Activated naive CD4-positive, alpha-beta T cell treated with anti-CD3 and anti-CD28 coated beads, Interleukin-2, amount 50 U/mL, for 72 hours (primary cell): Measurements from ENCODE around the gene USF3. TPM values are rescaled to one million over a fixed set of nuclear protein-coding genes. Genes with fewer than 3 reads are reported as not detected.

Source experiments
- ATAC-seq, 2 donors: fragments of 150-1000 bp; cut with Tn5 transposase; 2 replicates each; pipeline ENCODE4 v1.10.0; 2021; ENCODE audit warnings: mild to moderate bottlenecking in 2 of 2, moderate library complexity in 2 of 2
- DNase-seq, 2 donors: peaks; one replicate each; pipeline ENCODE4 v3.0.0; 2021 to 2022; ENCODE audit warnings: low spot score in 2 of 2
- H3K27ac Mint-ChIP-seq, 2 donors: one replicate each; pipeline ENCODE4 v1.8.0; 2022; ENCODE audit warnings: mild to moderate bottlenecking in 2 of 2, mixed read lengths in 2 of 2
- H3K36me3 Mint-ChIP-seq, 2 donors: one replicate each; pipeline ENCODE4 v1.8.0; 2022; ENCODE audit warnings: mixed read lengths in 2 of 2
- H3K9me3 Mint-ChIP-seq, 2 donors: one replicate each; pipeline ENCODE4 v1.8.0; 2022; ENCODE audit warnings: mixed read lengths in 2 of 2
- total RNA-seq, 2 donors: library from RNA; stranded (reverse); gene quantifications; one replicate each; pipeline ENCODE4 v1.2.3, GENCODE V29; 2022

USF3 gene
- total RNA-seq, 2 donors from 2014 or later, result 14.0 to 22.2 TPM

DNA sequence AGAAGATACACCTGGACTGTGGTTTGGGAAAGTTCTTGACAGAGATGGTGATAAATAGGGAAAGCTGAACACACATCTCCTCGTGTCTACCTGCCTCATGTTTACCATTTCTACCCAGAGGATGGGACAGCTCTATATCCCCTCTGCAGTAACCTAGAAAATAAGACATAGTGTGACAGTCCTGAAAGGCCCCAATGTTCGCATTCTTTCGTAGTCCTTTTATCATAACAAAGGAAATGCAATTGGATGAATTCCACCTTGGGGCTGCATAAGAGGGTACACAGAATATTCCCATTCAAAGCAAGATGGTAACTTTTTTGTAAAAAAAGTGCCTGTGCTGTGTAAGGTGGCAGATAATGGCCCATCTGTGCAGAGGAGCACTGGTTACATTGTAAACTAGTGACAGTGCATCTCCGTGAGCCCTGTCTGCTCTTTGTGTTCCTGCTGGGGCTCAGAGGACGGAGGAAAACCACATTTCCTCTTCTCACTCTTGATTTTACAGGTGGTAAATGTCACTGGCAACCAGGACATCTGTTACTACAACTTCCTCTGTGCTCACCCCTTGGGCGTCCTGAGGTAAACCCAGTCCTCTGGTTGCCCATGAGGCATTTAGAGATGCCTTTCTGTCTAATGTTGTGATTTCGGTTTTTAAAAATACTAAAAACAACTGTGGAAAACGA, 89.8 kb downstream of the USF3 start:
- ATAC-seq (peak; percentile 96 to 97), DNase-seq (peak; percentile 45 to 57)
- H3K9me3 Mint-ChIP-seq, result no peaks in the 10 kb centered on the region
- H3K27ac Mint-ChIP-seq, result peak overlapping the region; percentile 29 to 87
- peaks cover 7 to 14% of the 10 kb centered on the region in 2 donors for H3K36me3 Mint-ChIP-seq

DNA sequence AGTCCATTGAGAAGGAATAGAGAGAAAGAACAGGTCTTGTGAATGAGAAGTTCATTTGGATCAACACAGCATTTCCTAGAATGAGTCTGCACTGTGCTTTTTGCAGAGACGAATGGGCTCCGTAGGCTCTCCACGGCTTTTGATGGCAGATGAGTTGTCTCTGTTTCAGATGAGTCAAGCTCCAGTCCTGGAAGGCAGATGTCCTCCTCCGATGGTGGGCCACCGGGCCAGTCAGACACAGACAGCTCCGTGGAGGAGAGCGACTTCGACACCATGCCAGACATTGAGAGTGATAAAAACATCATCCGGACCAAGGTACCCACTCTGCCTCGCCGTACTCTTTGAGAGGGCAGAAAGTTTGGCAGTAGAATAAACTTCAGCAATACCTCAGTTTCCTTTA, 93.6 kb downstream of the USF3 start:
- no peak for DNase-seq
- peaks cover 0 to 7% of the 10 kb centered on the region in 2 donors for H3K36me3 Mint-ChIP-seq
- no peaks in the 10 kb centered on the region for H3K9me3 Mint-ChIP-seq
- H3K27ac Mint-ChIP-seq, result no peak overlapping the region
- no peak for ATAC-seq

DNA sequence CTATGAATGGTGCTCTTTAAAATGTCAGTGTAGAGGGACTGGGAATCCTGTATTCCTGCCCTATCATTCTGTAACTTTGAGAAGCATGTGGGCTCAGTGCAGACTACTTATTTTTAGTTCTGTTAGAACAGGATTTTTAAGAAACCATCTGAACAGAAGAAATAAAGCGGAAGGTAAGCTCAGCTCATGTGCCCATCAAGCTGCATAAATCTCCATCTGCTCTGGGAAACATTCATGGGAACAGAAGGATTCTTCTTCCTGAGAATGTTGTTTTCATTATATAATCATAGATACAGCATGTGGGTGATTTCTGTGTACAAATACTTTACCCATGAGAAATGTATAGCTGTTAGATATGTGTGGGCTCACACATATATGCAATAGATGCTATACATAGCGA, 94.2 kb downstream of the USF3 start:
- H3K9me3 Mint-ChIP-seq, result no peaks in the 10 kb centered on the region
- H3K36me3 Mint-ChIP-seq, result peaks cover 0 to 6% of the 10 kb centered on the region in 2 donors
- ATAC-seq (no peak), DNase-seq (no peak)
- H3K27ac Mint-ChIP-seq, result no peak overlapping the region

DNA sequence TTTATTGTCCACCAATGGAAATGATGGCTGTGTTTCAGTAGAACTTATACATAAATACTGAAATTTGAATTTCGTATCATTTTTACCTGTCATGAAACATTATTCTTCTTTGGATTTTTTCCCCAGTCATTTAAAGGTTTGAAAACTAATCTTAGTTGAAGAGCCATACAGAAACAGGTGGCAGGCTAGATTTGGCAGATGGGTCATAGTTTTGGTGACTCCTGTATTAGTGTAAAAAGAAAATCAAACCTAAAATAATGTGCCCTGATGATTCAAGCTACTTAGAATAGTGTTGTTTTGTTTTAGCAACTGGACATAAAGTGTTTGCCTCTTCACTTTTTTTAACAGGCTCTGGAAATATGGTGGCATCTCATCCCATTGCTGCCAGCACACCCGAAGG, 95.2 kb downstream of the USF3 start:
- DNase-seq, result no peak
- ATAC-seq, result no peak
- peaks cover 0 to 6% of the 10 kb centered on the region in 2 donors for H3K36me3 Mint-ChIP-seq
- no peak overlapping the region for H3K27ac Mint-ChIP-seq
- H3K9me3 Mint-ChIP-seq, result no peaks in the 10 kb centered on the region

DNA sequence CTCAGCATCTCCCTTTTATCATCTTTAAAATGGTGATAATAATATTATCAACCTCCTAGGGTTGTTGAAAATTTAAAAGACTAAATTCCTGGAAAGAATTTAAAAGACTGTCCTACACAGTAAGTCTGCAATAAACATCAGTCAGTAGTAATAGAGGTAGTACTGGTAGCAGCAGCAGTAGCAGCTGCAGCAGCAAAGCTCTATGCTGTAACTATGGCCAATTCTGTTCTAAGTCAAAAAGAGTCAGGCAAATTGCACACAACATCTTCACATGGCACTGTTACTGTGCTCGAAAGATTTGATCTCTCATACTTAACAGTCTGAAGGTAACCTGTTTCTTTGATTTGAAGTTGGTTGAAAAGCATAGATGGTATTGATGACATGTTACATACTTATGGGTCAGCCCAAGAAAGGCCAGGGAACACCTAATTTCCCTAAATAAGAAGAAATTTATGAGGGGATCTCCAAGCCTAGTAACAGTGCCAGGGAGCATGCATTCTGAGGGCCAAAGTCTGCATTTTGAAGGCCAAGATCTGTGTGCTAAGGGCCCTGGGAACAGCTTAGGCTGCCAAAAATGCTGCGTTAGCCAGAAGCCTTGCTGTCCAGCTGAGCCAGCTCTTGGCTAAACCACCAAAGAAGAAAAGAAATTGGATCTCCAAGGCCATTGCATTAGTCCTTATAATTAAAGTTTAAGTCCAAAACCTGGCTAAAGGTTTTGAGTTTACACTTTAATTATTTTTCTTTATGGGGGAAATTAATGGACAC, 95.8 kb downstream of the USF3 start:
- ATAC-seq (no peak), DNase-seq (no peak)
- Mint-ChIP-seq H3K9me3 (no peaks in the 10 kb centered on the region), H3K36me3 (peaks cover 0 to 6% of the 10 kb centered on the region in 2 donors), H3K27ac (no peak overlapping the region)

Other genes starting within 250 kb of the USF3 start
- gene SPICE1, start 181.5 kb downstream of the USF3 start, total RNA-seq, result 10 to 100 TPM; 23.3 to 40.6 TPM
- gene SIDT1, start 164.1 kb downstream of the USF3 start, total RNA-seq, result 10 to 100 TPM; 12.1 to 44.7 TPM
- 100 to 1,000 TPM; 101 to 109 TPM for gene NAA50, start 49.6 kb upstream of the USF3 start, total RNA-seq
- 10 to 100 TPM; 48.8 to 69.5 TPM for gene ATP6V1A, start 50.4 kb upstream of the USF3 start, total RNA-seq
- gene GRAMD1C, start 142.1 kb upstream of the USF3 start, total RNA-seq, result 1 to 10 TPM in 1 of 2 donors, under 1 TPM in 1; 0.48 to 2.1 TPM